Liver (tissue), 9 donors: ENCODE measurements around the gene DHRSX. TPM values are rescaled to one million over a fixed set of nuclear protein-coding genes. Genes with fewer than 3 reads are reported as not detected.
"Not testable (repeated sequence)": the region's sequence is repeated elsewhere in the genome, so short reads cannot be mapped to it uniquely, and the experiment has no call there.

Source experiments
- DNase-seq: peaks from one replicate; pipeline ENCODE4 v3.0.0-alpha.2; 2017; ENCODE audit warnings: low spot score
- H3K27ac ChIP-seq, 2 donors: one replicate each; pipeline ENCODE4 v1.7.0; 2013; ENCODE audit warnings: inconsistent platforms in 2 of 2, low read length in 2 of 2, control low read depth in 1 of 2, low read depth in 1 of 2, mild to moderate bottlenecking in 1 of 2
- H3K27me3 ChIP-seq, 4 donors: one replicate each; pipeline versions ENCODE4 v1.6.1 to v1.7.0; 2013; ENCODE audit warnings: low read length in 3 of 4, inconsistent platforms in 1 of 4, mild to moderate bottlenecking in 1 of 4, moderate library complexity in 1 of 4; ENCODE audit not compliant: control insufficient read depth in 4 of 4, insufficient read depth in 4 of 4
- H3K36me3 ChIP-seq, 4 donors: one replicate each; pipeline versions ENCODE4 v1.6.1 to v1.7.0; 2013; ENCODE audit warnings: low read length in 3 of 4, mild to moderate bottlenecking in 3 of 4, low read depth in 1 of 4, moderate library complexity in 1 of 4; ENCODE audit not compliant: control insufficient read depth in 4 of 4, insufficient read depth in 3 of 4
- H3K4me1 ChIP-seq, 4 donors: one replicate each; pipeline versions ENCODE4 v1.6.1 to v1.7.0; 2013; ENCODE audit warnings: low read length in 3 of 4, mild to moderate bottlenecking in 3 of 4, moderate library complexity in 1 of 4; ENCODE audit not compliant: control insufficient read depth in 4 of 4, insufficient read depth in 4 of 4
- H3K4me3 ChIP-seq, 3 donors: one replicate each; pipeline versions ENCODE4 v1.6.1 to v1.7.0; 2013; ENCODE audit warnings: low read length in 3 of 3, control low read depth in 1 of 3, low read depth in 1 of 3, mild to moderate bottlenecking in 1 of 3
- H3K9ac ChIP-seq, 2 donors: one replicate each; pipeline ENCODE4 v1.7.0; 2013; ENCODE audit warnings: low read length in 2 of 2, mild to moderate bottlenecking in 2 of 2, moderate library complexity in 2 of 2, control low read depth in 1 of 2, low read depth in 1 of 2
- H3K9me3 ChIP-seq, 4 donors: one replicate each; pipeline versions ENCODE4 v1.6.1 to v1.7.0; 2013; ENCODE audit warnings: low read length in 3 of 4; ENCODE audit not compliant: control insufficient read depth in 4 of 4
- FOXA1 ChIP-seq: IDR thresholded peaks from 2 replicates; pipeline ENCODE4 v1.6.1; 2016; ENCODE audit warnings: antibody characterized with exemption
- FOXA2 ChIP-seq: IDR thresholded peaks from 2 replicates; pipeline ENCODE4 v1.6.1; 2016; ENCODE audit warnings: antibody characterized with exemption
- HNF4A ChIP-seq, 2 donors: conservative IDR thresholded peaks; 2 replicates each; pipeline ENCODE4 v1.6.1; 2016; ENCODE audit warnings: antibody characterized with exemption in 2 of 2, mild to moderate bottlenecking in 2 of 2
- JUND ChIP-seq, 2 donors: IDR thresholded peaks; 2 replicates each; pipeline ENCODE4 v1.6.1; 2016; ENCODE audit warnings: antibody characterized with exemption in 2 of 2
- MAX ChIP-seq: IDR thresholded peaks from 2 replicates; pipeline ENCODE4 v1.6.1; 2016; ENCODE audit warnings: antibody characterized with exemption
- REST ChIP-seq: IDR thresholded peaks from 2 replicates; pipeline ENCODE4 v1.6.1; 2016; ENCODE audit warnings: antibody characterized with exemption, mild to moderate bottlenecking
- RXRA ChIP-seq, 2 donors: IDR thresholded peaks; 2 replicates each; pipeline ENCODE4 v1.6.1; 2017 to 2018; ENCODE audit warnings: antibody characterized with exemption in 2 of 2, mild to moderate bottlenecking in 1 of 2
- YY1 ChIP-seq: IDR thresholded peaks from 2 replicates; pipeline ENCODE4 v1.6.1; 2016; ENCODE audit warnings: antibody characterized with exemption, mild to moderate bottlenecking
- ZBTB33 ChIP-seq: IDR thresholded peaks from 2 replicates; pipeline ENCODE4 v1.6.1; 2016; ENCODE audit warnings: antibody characterized with exemption
- WGBS: extraction: QIAGEN DNeasy Blood & Tissue Kit; methylation state at CpG from one replicate; pipeline ENCODE4 v1.1.7; 2013; 5-methylcytosine and 5-hydroxymethylcytosine counted together
- polyA plus RNA-seq, 2 donors: library from polyadenylated mRNA; stranded (reverse) in 1 of 2; unstranded in 1 of 2; fragments of 200-250 nt in 1 of 2; fragments of >200 nt in 1 of 2; fragmentation: Nextera tagmentation in 1 of 2; extraction: Ambion mirVana in 1 of 2; gene quantifications; one replicate each; pipeline versions ENCODE4 v1.2.1 to v1.2.3, GENCODE V29; 2013 to 2015
- total RNA-seq, 2 donors: library from RNA; depleted of rRNA; stranded (reverse); fragments of >200 nt; gene quantifications; one replicate each; pipeline ENCODE4 v1.2.3, GENCODE V29; 2014
- donor health status: healthy.
- donor health status: healthy.
- donor health status: healthy.
- donor health status: healthy.
- donor health status: healthy.

Gene DHRSX
- total and polyA plus RNA-seq, 4 donors: 17.2 to 35.2 (median 23.3) TPM

- not testable (repeated sequence) for H3K9ac ChIP-seq, DNase-seq, H3K27me3 ChIP-seq, H3K9me3 ChIP-seq, H3K4me3 ChIP-seq, H3K4me1 ChIP-seq, H3K36me3 ChIP-seq
- WGBS: 81% methylated on average over 11 of the region's 11 CpGs
- peak; percentile 41 for TF ChIP-seq REST
- peak; percentile 20 for TF ChIP-seq YY1
- peak in 1 of 2 donors; percentile 94 for TF ChIP-seq HNF4A (conservative IDR thresholded peaks at IDR 0.05)
- TF ChIP-seq RXRA (IDR thresholded peaks at IDR 0.05): peak in 1 of 2 donors; percentile 74
- peak; percentile 28 for TF ChIP-seq FOXA2
- peak in 1 of 2 donors; percentile 98 for TF ChIP-seq JUND (IDR thresholded peaks at IDR 0.05)
- peak overlapping the region; percentile 8 to 69 for H3K27ac ChIP-seq
Observed at GRCh38 chrX:2477313-2477712, 23.5 kb downstream of the DHRSX start.

GRCh38 chrX:2474963-2475726 lies 25.6 kb downstream of the DHRSX start:
- H3K9me3 ChIP-seq: peaks cover 0 to 1% (median 0%) of the 10 kb centered on the region in 4 donors
- WGBS: 94% methylated on average over 18 of the region's 18 CpGs
- H3K4me1 ChIP-seq: peaks cover 0 to 5% (median 1%) of the 10 kb centered on the region in 4 donors
- H3K36me3 ChIP-seq: no peaks in the 10 kb centered on the region
- DNase-seq: no peak
- no peak overlapping the region for H3K4me3 ChIP-seq
- no peak overlapping the region for H3K27ac ChIP-seq
- H3K27me3 ChIP-seq: no peaks in the 10 kb centered on the region
- no peak for TF ChIP-seq MAX
- TF ChIP-seq ZBTB33: no peak
- no peak overlapping the region for H3K9ac ChIP-seq

GRCh38 chrX:2474280-2474962 lies 26.4 kb downstream of the DHRSX start:
- WGBS: 94% methylated on average over 20 of the region's 20 CpGs
- no peak for TF ChIP-seq ZBTB33
- TF ChIP-seq YY1: no peak
- no peak for TF ChIP-seq MAX
- TF ChIP-seq FOXA1: no peak
- Histone ChIP-seq H3K27ac (no peak overlapping the region), H3K27me3 (no peaks in the 10 kb centered on the region), H3K4me3 (no peak overlapping the region), H3K4me1 (peaks cover 0 to 5% (median 1%) of the 10 kb centered on the region in 4 donors), H3K9me3 (no peaks in the 10 kb centered on the region), H3K9ac (no peak overlapping the region), H3K36me3 (no peaks in the 10 kb centered on the region)
- no peak for DNase-seq
